GM12892 (cell line): ENCODE data around the gene UNC13D.
A peak's percentile ranks its signal among the peaks of the same experiment; 100 is the strongest.

Experiments
- DNase-seq: peaks from one replicate; pipeline ENCODE4 v3.0.0; 2011; ENCODE audit not compliant: insufficient read length
- FAIRE-seq: peaks from 2 replicates; lab custom pipeline; 2011; peaks lifted over from hg19 to GRCh38; lab: Jason Lieb, UNC
- POLR2A ChIP-seq: IDR thresholded peaks from 2 replicates; pipeline ENCODE4 v1.6.1; 2011; ENCODE audit warnings: low read depth, low read length, control low read depth
- POLR2AphosphoS5 ChIP-seq: IDR thresholded peaks from 2 replicates; pipeline ENCODE4 v1.6.1; 2011; ENCODE audit warnings: low read depth, low read length, control low read depth
- TAF1 ChIP-seq: IDR thresholded peaks from 2 replicates; pipeline ENCODE4 v1.6.1; 2011; ENCODE audit warnings: low read depth, mild to moderate bottlenecking, control low read depth, low read length, borderline replicate concordance

UNC13D gene

DNA sequence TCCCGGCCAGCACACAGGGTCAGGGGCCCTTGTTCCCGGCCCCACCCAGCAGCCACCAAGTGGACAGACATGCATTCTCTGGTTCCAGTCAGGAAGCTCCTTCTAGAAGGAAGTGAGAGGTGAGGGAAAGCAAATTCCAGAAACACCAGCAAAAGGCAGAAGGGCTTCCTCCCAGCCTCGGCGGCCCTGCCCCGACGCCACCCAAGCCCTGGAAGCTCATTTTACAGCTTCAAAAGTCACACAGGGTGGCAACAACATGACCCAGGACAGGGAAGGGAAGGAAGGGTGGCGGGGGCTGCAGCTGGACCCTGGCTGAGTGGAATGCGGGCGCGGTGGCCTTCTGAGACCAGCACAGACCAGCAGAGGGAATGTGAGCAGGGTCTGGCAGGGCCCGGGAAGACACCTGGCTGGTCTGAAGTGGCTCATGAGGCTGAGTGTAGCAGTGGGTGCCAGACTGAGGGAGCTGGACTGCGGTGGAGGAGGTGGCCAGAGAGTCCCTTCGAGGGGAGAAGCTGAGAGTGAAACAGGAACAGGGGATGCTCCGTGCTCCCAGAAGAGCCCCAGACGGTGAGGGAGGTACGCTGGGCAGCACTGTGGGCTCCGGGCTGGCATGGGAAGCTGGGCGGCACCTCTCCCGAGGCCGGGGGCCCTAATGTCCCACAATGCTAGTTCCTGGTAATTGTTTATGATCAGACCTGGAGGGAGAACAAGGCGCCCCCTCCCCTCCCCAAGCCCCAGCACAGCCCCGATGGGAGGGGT lies 1.9 kb upstream of the UNC13D start:
- no peak for FAIRE-seq
- TF ChIP-seq POLR2AphosphoS5 (no peak), POLR2A (no peak), TAF1 (no peak)
- DNase-seq, result no peak

DNA sequence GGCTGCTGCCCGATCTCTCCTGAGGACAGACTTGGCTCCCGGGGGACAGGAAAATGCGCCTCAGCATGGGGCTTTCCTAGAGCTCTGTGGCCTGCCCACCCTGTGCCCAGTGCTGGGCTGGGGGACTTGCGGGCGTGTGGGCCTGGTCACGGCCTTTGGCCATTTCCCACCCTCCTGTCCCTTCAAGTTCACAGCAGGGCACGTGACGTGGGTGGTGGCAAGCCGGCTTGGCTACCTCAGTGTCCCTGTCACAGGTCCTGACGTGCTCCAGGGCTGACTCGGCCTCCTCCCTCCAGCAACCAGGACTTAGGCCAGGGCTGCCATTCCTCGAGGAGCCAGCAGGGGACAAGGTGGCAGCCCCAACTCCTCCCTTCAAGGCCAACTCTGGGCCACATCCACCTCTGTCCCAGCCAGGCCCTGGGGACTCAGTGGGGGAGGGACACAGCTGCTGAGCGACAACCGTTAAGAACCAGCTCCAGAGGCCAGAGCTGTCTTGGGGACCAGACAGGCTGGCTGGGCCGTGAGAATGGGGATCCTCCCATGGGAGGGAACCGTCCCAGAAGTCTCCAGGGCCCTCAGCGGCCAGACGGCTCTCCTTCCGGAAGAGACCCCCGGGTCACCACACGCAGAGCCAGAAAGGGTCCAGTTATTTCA lies 981 bp upstream of the UNC13D start:
- TF ChIP-seq TAF1 (no peak), POLR2A (peak; percentile 61; the same call in 1 of the 2 replicates)
- peak; percentile 95 for FAIRE-seq
- peak; percentile 96 for DNase-seq

DNA sequence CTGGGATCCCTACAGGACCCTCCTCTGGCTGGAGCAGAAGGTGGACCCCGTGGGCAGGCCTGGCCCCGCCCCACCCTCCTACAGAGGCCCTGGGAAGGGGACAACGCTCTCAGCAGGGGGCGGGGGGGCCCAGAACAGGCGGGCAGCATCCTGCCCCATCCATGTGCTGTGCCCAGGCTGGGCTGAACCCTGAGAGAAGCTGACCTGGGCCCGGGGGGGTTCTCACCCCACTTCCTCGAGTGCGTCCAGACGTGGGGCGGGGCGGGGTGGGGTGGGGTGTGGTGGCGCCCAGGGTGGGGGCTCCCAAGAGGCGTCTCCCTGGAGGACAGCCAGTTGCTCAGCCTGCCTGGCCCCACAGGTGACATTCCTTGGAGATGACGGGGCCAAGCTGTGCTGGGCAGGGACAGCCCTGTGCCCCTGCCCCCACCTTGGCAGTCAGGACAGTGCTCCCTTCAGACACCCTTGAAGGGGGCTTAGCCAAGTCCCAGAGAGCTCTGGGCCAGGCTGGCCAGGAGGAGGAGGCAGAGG lies 390 bp upstream of the UNC13D start:
- FAIRE-seq, result no peak
- DNase-seq, result no peak
- no peak for TF ChIP-seq POLR2AphosphoS5
- no peak for TF ChIP-seq POLR2A
- no peak for TF ChIP-seq TAF1

DNA sequence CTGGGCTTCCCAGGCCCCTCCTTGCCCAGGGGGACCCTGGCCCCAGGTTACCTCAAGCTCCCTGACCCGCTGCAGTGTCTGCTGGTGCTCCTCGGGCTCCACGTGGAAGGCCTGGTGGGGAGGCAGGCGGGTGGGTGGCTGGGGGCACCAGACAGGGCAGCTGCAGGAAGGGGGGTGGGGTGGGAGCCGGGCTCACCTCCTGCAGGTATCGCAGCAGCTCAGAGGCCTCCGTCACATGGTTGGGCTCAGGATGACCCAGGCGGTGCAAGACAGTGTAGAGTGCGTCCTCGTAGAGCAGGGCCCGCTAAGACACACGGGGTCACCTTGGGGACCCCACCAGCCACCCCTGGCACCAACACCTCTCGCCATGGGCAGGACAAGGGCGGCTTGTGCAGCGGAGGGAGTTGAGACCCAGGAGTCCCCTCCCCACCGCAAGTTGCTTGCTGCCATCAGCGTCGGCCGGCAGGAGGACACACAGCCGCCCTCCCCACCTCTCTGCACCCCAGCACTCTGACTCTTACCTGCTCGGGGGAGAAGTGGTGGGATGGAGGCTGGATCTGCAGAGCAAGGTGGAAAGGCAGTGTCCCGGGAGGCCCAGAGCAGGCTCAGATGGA lies 1.1 kb downstream of the UNC13D start:
- DNase-seq (no peak), FAIRE-seq (no peak)
- TF ChIP-seq POLR2A (no peak), POLR2AphosphoS5 (0 out of 2 replicates have a peak, but pooled peaks have one; percentile 13), TAF1 (no peak)

DNA sequence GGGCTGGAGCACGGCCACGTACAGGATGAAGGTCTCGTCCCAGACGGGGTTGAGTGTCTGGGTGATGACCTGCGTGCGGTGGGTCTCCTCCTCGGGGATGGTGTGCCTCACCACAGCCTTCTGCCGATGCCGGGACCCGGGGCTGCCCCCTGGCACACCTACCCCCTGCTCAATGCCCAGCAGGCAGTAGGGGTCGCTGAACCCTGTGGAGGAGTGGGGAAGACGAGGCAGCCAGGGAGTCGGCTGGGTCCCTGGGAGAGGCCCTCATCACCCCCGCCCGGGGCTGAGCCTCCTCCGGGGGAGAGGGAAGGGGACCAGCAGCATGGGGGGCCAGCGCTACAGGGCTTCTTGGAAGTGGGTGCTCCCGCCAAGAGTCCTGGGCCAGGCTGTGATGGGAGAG lies 1.8 kb downstream of the UNC13D start:
- no peak for FAIRE-seq
- TF ChIP-seq TAF1 (no peak), POLR2A (no peak), POLR2AphosphoS5 (no peak)
- DNase-seq, result no peak

DNA sequence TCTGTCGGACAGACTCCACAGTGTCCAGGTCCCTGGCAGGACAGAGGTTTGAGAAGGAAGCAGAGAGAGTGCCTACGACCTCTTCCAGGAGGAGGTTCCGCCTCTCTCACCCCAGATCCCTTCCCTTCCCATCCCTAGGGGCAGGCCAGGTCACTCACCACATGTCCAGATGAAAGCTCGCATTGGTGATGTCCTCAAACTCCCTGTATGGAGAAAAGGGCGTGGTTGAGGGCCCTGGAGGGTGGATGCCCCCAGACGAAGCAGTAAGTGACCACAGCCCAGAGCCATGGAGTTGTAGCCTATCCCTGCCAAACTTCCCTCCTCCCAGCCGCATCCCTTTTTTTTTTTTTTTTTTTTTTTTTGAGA lies 3.4 kb downstream of the UNC13D start:
- DNase-seq, result no peak
- no peak for FAIRE-seq
- TF ChIP-seq TAF1 (no peak), POLR2AphosphoS5 (no peak)

DNA sequence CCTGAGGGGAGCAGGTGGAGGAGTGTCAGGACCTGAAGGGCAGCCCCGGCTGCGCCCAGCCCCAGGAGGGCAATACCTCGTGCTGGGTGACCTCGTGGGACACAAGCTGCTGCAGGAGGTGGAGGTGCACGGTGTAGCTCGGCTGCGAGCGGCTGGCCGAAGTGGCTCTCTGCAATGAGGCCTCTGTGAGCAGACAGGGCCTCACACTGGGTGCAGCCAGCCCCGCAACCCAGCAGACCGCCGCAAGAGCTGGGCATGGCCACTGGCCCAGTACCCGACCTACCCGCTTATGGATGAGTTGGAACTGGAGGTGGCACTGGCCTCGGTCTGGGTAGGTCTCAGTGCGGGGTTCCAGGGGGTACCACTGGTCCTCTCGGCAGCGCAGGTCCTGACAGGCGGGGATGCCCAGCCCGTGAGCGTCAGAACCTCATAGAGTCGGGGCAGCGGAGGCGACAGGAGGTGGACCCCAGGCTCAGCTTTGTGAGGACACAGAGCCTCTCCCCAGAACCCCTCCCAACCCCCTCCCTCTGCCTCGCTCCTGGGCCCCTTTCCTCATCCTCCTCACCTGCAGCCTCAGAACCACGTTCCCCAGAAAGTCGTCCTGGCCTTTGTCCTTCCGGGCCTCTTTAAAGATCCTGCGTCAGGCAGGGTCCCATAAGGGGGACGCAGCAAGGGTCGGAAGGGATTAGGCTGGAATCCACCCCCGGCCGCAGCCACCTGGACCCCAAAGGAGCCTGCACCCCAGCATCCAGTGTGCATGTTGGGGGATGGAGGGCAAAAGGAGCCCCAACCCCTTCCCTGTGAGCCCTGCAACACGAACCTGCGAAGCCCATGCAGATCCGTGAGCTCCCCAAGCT lies 4.0 kb downstream of the UNC13D start:
- TF ChIP-seq POLR2AphosphoS5, result no peak
- TF ChIP-seq TAF1, result no peak
- no peak for TF ChIP-seq POLR2A
- DNase-seq, result no peak
- FAIRE-seq, result no peak

DNA sequence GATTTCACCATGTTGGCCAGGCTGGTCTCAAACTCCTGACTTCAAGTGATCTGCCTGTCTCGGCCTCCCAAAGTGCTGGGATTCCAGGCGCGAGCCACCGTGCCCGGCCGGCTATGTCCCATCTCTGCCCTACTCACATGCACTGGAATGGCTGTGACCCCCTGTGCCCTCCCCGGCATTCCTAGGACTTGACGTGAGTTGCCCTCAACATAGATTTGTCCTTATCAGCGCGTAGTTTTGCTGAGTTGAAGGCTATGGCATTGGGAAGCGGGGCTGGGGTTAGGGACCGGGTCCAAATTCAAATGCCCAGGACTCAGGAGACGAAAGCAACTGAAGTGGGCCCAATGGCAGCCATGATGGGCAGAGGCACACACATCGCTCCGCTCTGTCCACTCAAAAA lies 5.8 kb downstream of the UNC13D start:
- TF ChIP-seq POLR2A (no peak), TAF1 (no peak), POLR2AphosphoS5 (no peak)
- FAIRE-seq, result no peak
- no peak for DNase-seq

DNA sequence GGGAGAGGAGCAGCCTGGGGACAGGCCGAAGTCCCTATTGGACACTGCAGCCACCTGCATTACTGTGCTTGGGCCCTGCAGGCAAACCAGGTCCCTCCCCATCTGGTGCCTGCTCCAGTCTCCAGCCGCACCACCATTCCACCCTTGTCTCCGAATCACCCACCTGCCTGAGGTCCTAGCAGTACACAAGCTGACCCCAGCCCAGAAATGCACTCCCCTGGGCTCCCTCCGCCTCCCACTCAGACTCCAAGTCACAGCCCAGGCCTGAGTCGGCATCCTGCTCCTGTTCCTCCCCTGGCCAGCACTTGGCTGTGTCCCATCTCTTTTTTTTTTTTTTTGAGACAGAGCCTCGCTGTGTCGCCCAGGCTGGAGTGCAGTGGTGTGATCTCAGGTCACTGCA lies 6.3 kb downstream of the UNC13D start:
- FAIRE-seq (no peak), DNase-seq (no peak)
- TF ChIP-seq POLR2A (no peak), POLR2AphosphoS5 (no peak), TAF1 (no peak)

DNA sequence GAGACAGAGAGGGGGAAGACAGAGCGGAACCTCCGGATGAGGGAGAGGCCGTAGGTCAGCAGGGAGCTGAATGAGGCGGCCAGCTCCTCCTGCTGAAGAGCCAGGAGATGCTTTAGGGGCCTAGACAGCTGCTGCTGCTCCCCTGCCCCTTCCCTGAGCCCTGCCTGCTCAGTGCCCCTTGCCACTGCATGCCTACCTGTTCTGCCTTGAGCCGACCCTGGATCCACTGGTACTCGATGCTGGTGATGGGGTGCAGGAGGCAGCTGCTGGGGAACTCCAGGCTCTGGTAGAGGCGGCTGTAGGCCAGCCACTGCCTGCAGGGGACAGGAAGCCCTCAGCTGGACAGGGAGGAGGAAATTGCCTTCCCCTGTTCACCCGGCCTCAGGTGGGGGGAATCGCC lies 7.6 kb downstream of the UNC13D start:
- FAIRE-seq (no peak), DNase-seq (no peak)
- TF ChIP-seq TAF1, result no peak
- no peak for TF ChIP-seq POLR2A
- no peak for TF ChIP-seq POLR2AphosphoS5

DNA sequence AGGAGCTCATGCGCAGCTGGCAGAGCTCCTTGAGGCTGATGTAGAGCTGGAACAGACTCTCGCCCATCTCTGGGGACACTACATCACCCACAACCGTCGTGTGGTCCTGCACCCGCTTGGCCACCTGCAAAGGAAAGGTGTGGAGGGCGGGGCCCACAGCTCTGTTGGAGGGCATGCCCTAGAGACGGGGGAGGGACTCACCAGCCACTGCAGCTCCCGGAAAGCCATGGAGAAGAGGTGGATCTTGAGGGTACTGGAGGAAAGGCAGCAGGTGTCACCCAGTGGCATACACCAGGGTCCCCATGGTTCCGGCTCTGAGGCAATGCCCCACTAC lies 8.6 kb downstream of the UNC13D start:
- no peak for DNase-seq
- FAIRE-seq, result no peak
- TF ChIP-seq TAF1, result no peak
- TF ChIP-seq POLR2AphosphoS5, result no peak
- no peak for TF ChIP-seq POLR2A
